Hypothalamus (tissue), 51 donors: ENCODE data around the gene MARCKSL1.
"Not testable (repeated sequence)": the region's sequence is repeated elsewhere in the genome, so short reads cannot be mapped to it uniquely, and the experiment has no call there.

Experiments
- DNase-seq, 51 donors: peaks; one replicate each; lab custom pipeline; 2025; lab: John Stamatoyannopoulos, UW

Gene MARCKSL1

GRCh38 chr1:32291708-32292538 is 44.1 kb downstream of the MARCKSL1 start, which contains the start of gene HDAC1:
Gene HDAC1, plus strand, starts transcription at chr1:32292083. Its CDS starts 87 bp downstream, at chr1:32292170.
- peak; percentile 33 to 91 (median 82) for DNase-seq

GRCh38 chr1:32291145-32291707 is 44.8 kb downstream of the MARCKSL1 start:
- DNase-seq = no peak

GRCh38 chr1:32289256-32289655 is 46.8 kb downstream of the MARCKSL1 start:
- DNase-seq = no peak

GRCh38 chr1:32286763-32287162 is 49.3 kb downstream of the MARCKSL1 start:
- DNase-seq = no peak

GRCh38 chr1:32285658-32286057 is 50.4 kb downstream of the MARCKSL1 start:
- DNase-seq = no peak

- DNase-seq = not testable (repeated sequence)
Observed at GRCh38 chr1:32284777-32285176, 51.3 kb downstream of the MARCKSL1 start.
